Endothelial cell of umbilical vein (primary cell): ENCODE results near the gene NCAPH2. TPM values are rescaled to one million over a fixed set of nuclear protein-coding genes. Genes with fewer than 3 reads are reported as not detected.

Experiments
- BruUV-seq: library from RNA; stranded (reverse); fragments of 400-500 nt; replicated peaks from 2 replicates; lab custom pipeline; 2021; lab: Mats Ljungman, UMichigan
- CTCF ChIA-PET: fragments of 300-600, 350-600 bp; sonication (Branson Sonifier 250); formaldehyde crosslinking; loops from one replicate; lab custom pipeline; 2021; ENCODE audit warnings: antibody characterized with exemption, inconsistent platforms; lab: Charles Lee
- POLR2A ChIA-PET: fragments of 300-600, 350-600 bp; sonication (Branson Sonifier 250); formaldehyde crosslinking; loops from one replicate; lab custom pipeline; 2021; ENCODE audit warnings: antibody characterized with exemption, inconsistent platforms; lab: Charles Lee
- DNase-seq: peaks from one replicate; pipeline ENCODE4 v3.0.0-alpha.2; 2011; ENCODE audit warnings: low read depth, low spot score
- FAIRE-seq: peaks from 2 replicates; lab custom pipeline; 2011; peaks lifted over from hg19 to GRCh38; lab: Jason Lieb, UNC
- H2AFZ ChIP-seq: 2 replicates; pipeline ENCODE4 v1.6.0; 2012; ENCODE audit warnings: low read depth, low read length, control low read depth, inconsistent platforms
- H3K27ac ChIP-seq: 2 replicates; pipeline ENCODE4 v1.5.1; 2011; ENCODE audit warnings: low read depth, mild to moderate bottlenecking, control low read depth, low read length, moderate library complexity; ENCODE audit not compliant: insufficient read depth
- H3K27me3 ChIP-seq, 2 experiments: 2 replicates each; pipeline versions ENCODE4 v1.6.0 to v1.6.1; 2011; ENCODE audit warnings: low read length in 2 of 2, mixed read lengths in 1 of 2; ENCODE audit not compliant: control insufficient read depth in 2 of 2, insufficient read depth in 2 of 2
- H3K36me3 ChIP-seq, 2 experiments: 2 replicates in 1 of 2; 3 replicates in 1 of 2; pipeline ENCODE4 v1.5.1; 2011; ENCODE audit warnings: low read length in 2 of 2, mild to moderate bottlenecking in 1 of 2, moderate library complexity in 1 of 2; ENCODE audit not compliant: control insufficient read depth in 2 of 2, insufficient read depth in 2 of 2; ENCODE audit errors: extremely low read depth in 1 of 2
- H3K4me1 ChIP-seq: 3 replicates; pipeline ENCODE4 v1.5.1; 2011; ENCODE audit warnings: mild to moderate bottlenecking, low read length; ENCODE audit not compliant: control insufficient read depth, insufficient read depth; ENCODE audit errors: extremely low read depth
- H3K4me2 ChIP-seq: 2 replicates; pipeline ENCODE4 v1.6.1; 2011; ENCODE audit warnings: low read length, control low read depth, mixed read lengths; ENCODE audit not compliant: insufficient read depth
- H3K4me3 ChIP-seq, 3 experiments: fragments of 200-600 bp in 1 of 3; sonication (generic), shearing (Covaris generic) in 1 of 3; replicated peaks in 1 of 3; 2 replicates each; pipeline ENCODE4 v1.5.1; 2011 to 2016; ENCODE audit warnings: control low read depth in 3 of 3, low read length in 3 of 3, mild to moderate bottlenecking in 2 of 3, inconsistent platforms in 1 of 3, low read depth in 1 of 3, moderate library complexity in 1 of 3; ENCODE audit not compliant: insufficient read depth in 1 of 3
- H3K79me2 ChIP-seq: 2 replicates; pipeline ENCODE4 v1.6.0; 2012; ENCODE audit warnings: low read length, inconsistent platforms; ENCODE audit not compliant: control insufficient read depth, insufficient read depth
- H3K9ac ChIP-seq: replicated peaks from 2 replicates; pipeline ENCODE3; 2011; ENCODE audit warnings: low read length, control low read depth; ENCODE audit not compliant: insufficient read depth; ENCODE audit errors: extremely low read depth
- H3K9me1 ChIP-seq: replicated peaks from 3 replicates; pipeline ENCODE4 v1.6.0; 2011; ENCODE audit warnings: mild to moderate bottlenecking, low read length; ENCODE audit not compliant: control insufficient read depth, insufficient read depth; ENCODE audit errors: extremely low read depth
- H3K9me3 ChIP-seq: replicated peaks from 2 replicates; pipeline ENCODE4 v1.5.1; 2012; ENCODE audit warnings: low read length, inconsistent platforms; ENCODE audit not compliant: control insufficient read depth, insufficient read depth
- H4K20me1 ChIP-seq: replicated peaks from 2 replicates; pipeline ENCODE3; 2011; ENCODE audit warnings: mild to moderate bottlenecking, low read length; ENCODE audit not compliant: control insufficient read depth, insufficient read depth; ENCODE audit errors: extremely low read depth
- CTCF ChIP-seq, 2 donors: IDR thresholded peaks; 1 replicate in 1 of 2; 2 replicates in 1 of 2; pipeline ENCODE4 v1.5.1; 2011; ENCODE audit warnings: low read length in 2 of 2, mild to moderate bottlenecking in 2 of 2, moderate library complexity in 2 of 2, control low read depth in 1 of 2, inconsistent platforms in 1 of 2, low read depth in 1 of 2; ENCODE audit not compliant: insufficient read depth in 1 of 2; ENCODE audit errors: extremely low read depth in 1 of 2
- FOS ChIP-seq: IDR thresholded peaks from 2 replicates; pipeline ENCODE4 v1.6.1; 2011; ENCODE audit warnings: mild to moderate bottlenecking, low read length, moderate library complexity, borderline replicate concordance; ENCODE audit not compliant: insufficient read depth
- POLR2AphosphoS5 ChIP-seq: IDR thresholded peaks from 2 replicates; pipeline ENCODE4 v1.6.1; 2012; ENCODE audit warnings: low read depth, mild to moderate bottlenecking, control low read depth, low read length, moderate library complexity; ENCODE audit not compliant: insufficient read depth
- dilution Hi-C: fragments of 300-500 bp; cut with MboI; formaldehyde crosslinking; loops from one replicate; pipeline ENCODE4 v1.15.0; 2019; ENCODE audit warnings: low sequenced_read_pairs; ENCODE audit not compliant: extremely low pct_ligation_motif_present
- intact Hi-C: fragments of 100-400 bp; cut with micrococcal nuclease; formaldehyde crosslinking; loops from one replicate; pipeline ENCODE4 v1.10.0; 2022
- polyA plus RNA-seq, 4 experiments: library from polyadenylated mRNA; depleted of rRNA in 3 of 4; stranded (reverse) in 3 of 4; unstranded in 1 of 4; fragments of >200 nt; gene quantifications; 2 replicates each; pipeline versions ENCODE4 v1.2.1 to v1.2.3, GENCODE V29; 2011 to 2012; ENCODE audit warnings: missing spikeins in 1 of 4
- total RNA-seq: library from RNA; stranded (reverse); gene quantifications from 2 replicates; pipeline ENCODE4 v1.2.3, GENCODE V29; 2021
- TF ChIP-seq, protein P1 (sequence below): IDR thresholded peaks from 2 replicates; pipeline ENCODE4 v1.6.1; 2011; ENCODE audit not compliant: insufficient read depth, insufficient read length

NCAPH2 gene
- total and polyA plus RNA-seq, 2 donors (not counting 3 experiments of a cell fraction or from before 2014, with no cell fraction given) = 42.4 to 43.2 TPM

DNA sequence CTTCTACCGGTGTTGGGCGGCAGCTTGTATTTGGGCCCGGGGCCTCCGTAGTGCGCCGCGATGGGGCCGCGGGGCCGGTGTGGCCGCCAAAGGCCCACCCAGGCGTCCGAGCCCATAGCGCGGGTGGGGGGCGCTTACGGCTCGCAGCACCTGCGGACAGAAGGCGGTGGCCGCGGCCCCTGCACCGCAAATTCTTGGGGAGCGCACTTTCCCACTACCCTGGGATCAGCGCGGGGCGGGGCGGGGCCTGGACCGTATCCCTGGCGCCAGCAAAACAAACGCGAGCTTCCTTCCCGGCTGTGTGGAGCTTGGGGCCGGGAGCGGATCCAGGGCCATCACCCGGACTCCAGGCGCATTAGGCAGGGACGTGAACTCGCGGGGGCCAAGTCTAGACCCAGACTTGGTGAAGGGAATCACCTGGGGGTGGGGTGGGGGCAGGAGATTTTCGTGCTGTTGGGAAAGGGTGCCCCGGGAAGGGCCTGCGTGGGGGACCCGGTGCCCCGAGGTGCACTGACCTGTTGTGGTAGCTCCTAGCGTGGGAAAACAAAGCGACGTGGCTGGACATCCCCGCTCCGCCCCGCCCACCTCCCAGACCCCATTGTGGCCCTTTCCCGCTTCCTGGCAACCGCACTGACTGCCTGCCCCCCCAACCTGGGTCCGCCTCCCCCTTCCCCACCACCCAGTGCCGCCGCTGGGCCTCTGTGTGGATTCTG is 24.1 kb downstream of the NCAPH2 start:
- Histone ChIP-seq H2AFZ (peak overlapping the region; percentile 55), H3K27ac (no peak overlapping the region), H3K9me1 (no peaks in the 10 kb centered on the region), H3K4me1 (peaks cover 18% of the 10 kb centered on the region), H3K79me2 (no peaks in the 10 kb centered on the region), H3K9me3 (no peaks in the 10 kb centered on the region), H3K9ac (no peak overlapping the region), H3K4me2 (peak overlapping the region; percentile 58), H3K27me3 (peaks cover 3 to 13% of the 10 kb centered on the region in 2 experiments), H3K4me3 (peak overlapping the region in 2 of 3 experiments; percentile 8 to 36), H4K20me1 (no peaks in the 10 kb centered on the region), H3K36me3 (no peaks in the 10 kb centered on the region)
- TF ChIP-seq CTCF (IDR thresholded peaks at IDR 0.05; ENCODE audit: extremely low read depth in 1 of 2, insufficient read depth in 1 of 2, low read depth in 1 of 2, low read length in 2 of 2) (no peak), FOS (no peak), POLR2AphosphoS5 (no peak)
- TF ChIP-seq, protein P1, sequence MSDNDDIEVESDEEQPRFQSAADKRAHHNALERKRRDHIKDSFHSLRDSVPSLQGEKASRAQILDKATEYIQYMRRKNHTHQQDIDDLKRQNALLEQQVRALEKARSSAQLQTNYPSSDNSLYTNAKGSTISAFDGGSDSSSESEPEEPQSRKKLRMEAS = no peak
- intact Hi-C loops = no loop called here
- ChIA-PET CTCF (interaction anchor here (0.5 to 1.7 kb wide), 5 partner anchors 25 to 88 kb away, joined by 3 to 10 read pairs (median 3); partner anchors contain the start of gene SYCE3), POLR2A (no interaction called here)
- dilution Hi-C loops = no loop called here
- no TSS peak for BruUV-seq
- FAIRE-seq (no peak), DNase-seq (peak; percentile 42)
